Muscle of leg (tissue), 11 donors: ENCODE measurements around the gene RASA3. TPM values are rescaled to one million over a fixed set of nuclear protein-coding genes. Genes with fewer than 3 reads are reported as not detected.

Experiments
- DNase-seq: peaks from one replicate; pipeline ENCODE4 v3.0.0; 2013
- H3K27ac ChIP-seq: one replicate; pipeline ENCODE4 v1.5.1; 2013; ENCODE audit warnings: mild to moderate bottlenecking, low read length, control low read depth
- H3K27me3 ChIP-seq: one replicate; pipeline ENCODE4 v1.6.1; 2013; ENCODE audit warnings: low read length; ENCODE audit not compliant: control insufficient read depth, insufficient read depth
- H3K36me3 ChIP-seq: one replicate; pipeline ENCODE4 v1.6.1; 2013; ENCODE audit warnings: low read length; ENCODE audit not compliant: control insufficient read depth, insufficient read depth
- H3K4me1 ChIP-seq: one replicate; pipeline ENCODE4 v1.6.1; 2013; ENCODE audit warnings: low read length; ENCODE audit not compliant: control insufficient read depth, insufficient read depth
- H3K4me3 ChIP-seq: one replicate; pipeline ENCODE4 v1.5.1; 2013; ENCODE audit warnings: low read length, control low read depth
- H3K9me3 ChIP-seq: replicated peaks from 2 replicates; pipeline ENCODE4 v1.6.1; 2013; ENCODE audit warnings: low read depth, low read length; ENCODE audit not compliant: control insufficient read depth
- WGBS: methylation state at CpG from one replicate; pipeline ENCODE4 v1.1.5; 2013; ENCODE audit warnings: missing lambda C conversion rate; ENCODE audit not compliant: insufficient coverage; 5-methylcytosine and 5-hydroxymethylcytosine counted together
- polyA plus RNA-seq, 8 donors: library from polyadenylated mRNA; unstranded; fragments of 120-200 nt; gene quantifications; one replicate each; pipeline versions ENCODE4 v1.2.1 to v1.2.3, GENCODE V29; 2013; ENCODE audit warnings: inconsistent platforms in 1 of 8, low replicate concordance in 1 of 8; ENCODE audit not compliant: insufficient read length in 8 of 8, insufficient read depth in 1 of 8
- total RNA-seq: library from RNA; stranded (reverse); fragments of 120-200 nt; gene quantifications from one replicate; pipeline ENCODE4 v1.2.4, GENCODE V29; 2013

Gene RASA3
- total and polyA plus RNA-seq, 9 donors: 15.9 to 27.2 (median 21.6) TPM

DNA sequence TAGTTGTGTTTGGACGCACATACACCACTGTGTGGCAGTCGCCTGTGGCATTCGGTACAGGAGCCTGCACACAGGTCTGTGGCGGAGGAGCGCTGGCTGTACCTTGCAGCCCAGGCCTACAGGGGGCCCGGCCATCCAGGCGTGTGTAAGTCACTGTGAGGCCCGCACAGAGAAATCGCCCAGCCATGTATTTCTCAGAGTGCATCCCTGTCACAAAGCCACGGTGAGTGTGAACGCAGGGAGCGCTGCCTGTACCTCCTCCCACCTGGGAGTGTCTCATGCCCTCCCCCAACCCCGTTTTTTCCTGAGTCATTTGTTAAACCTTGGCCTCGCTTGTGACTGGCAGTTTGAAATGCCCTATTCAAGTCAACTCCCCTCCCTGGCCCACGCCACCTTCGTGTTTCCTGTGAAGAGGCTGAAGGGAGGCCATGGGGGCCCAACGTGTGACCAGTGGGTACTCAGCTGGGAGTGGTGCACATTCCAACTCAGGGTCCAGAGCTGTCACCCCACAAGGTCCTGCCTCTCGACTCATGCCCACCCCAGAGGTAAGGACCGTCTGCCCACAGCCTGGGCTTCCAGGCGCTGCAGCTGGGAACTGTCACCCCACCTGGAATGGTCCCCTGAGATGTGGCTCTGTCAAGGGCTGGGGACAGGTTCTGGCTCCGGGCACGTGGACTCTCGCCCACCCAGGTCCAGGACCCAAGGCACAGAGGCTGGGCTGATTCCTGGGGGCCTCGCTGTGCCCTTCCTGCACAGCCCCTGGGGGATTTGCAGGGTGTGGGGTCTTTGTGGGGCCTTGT is 11.6 kb upstream of the RASA3 start:
- Histone ChIP-seq H3K9me3 (no peaks in the 10 kb centered on the region), H3K27me3 (peaks cover 2% of the 10 kb centered on the region), H3K36me3 (no peaks in the 10 kb centered on the region), H3K4me3 (no peak overlapping the region), H3K27ac (no peak overlapping the region), H3K4me1 (peaks cover 16% of the 10 kb centered on the region)
- 70% methylated on average over 19 of the region's 24 CpGs for WGBS
- DNase-seq: no peak

DNA sequence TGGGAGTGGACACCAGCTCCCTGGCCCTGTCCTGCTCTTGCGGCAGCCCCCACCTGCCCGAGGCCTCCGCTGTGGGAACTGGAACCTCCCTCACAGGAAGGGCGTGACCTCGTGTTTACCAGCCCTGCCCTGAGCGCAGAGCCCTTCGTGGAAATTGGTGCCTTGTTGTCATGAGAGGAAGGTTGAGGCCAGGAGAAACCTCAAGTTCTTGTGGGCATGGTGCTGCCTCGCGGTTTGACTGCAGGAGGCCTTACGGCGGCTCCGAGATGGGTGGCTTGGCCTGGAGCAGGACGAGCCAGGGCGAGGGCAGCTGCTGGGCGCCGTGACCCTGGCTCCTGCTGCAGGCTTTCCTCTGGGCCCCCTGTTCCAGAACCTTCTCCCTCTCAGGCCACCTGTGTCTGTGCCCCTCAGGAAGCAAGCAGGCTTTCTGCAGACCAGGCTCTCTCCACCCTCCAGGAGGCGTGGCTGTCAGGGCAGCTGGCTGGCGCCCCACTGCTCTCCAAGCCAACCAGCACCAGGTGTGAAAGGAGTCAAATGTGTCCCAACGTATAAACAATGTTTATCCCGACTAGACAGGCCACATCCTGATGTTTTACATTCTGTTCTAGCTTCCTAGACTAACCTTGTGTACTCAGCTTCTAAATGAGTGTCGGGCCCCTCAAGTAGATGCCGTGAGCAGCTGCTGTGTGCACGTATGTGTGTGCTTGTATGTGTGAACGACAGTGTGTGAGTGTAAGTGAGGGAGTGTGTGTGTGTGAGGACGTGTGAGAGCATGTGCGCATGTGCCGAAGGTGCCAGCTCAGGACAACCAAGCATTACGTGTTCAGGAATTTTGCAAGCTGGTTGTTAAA is 10.4 kb upstream of the RASA3 start:
- no peaks in the 10 kb centered on the region for H3K36me3 ChIP-seq
- no peaks in the 10 kb centered on the region for H3K27me3 ChIP-seq
- no peaks in the 10 kb centered on the region for H3K9me3 ChIP-seq
- no peak overlapping the region for H3K27ac ChIP-seq
- DNase-seq: peak; percentile 46
- H3K4me3 ChIP-seq: no peak overlapping the region
- peaks cover 16% of the 10 kb centered on the region for H3K4me1 ChIP-seq
- WGBS: 63% methylated on average over 22 of the region's 28 CpGs

DNA sequence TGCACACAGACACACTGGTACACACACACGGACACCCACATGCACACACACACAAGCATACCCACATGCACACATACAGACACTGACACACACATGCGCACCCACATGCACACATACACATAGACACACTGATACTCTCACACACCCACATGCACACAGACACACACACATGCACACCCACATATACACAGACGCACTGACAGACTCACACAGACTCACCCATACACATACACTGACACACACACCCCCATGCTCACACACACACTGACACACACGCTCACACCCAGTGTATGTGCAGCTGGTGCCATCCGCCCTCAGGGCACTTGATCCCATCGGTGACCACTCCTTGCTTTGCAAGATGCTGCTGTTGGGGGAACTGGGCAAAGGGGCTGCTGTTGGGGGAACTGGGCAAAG is 9.7 kb upstream of the RASA3 start:
- H3K9me3 ChIP-seq: no peaks in the 10 kb centered on the region
- no peak overlapping the region for H3K27ac ChIP-seq
- 93% methylated on average over 2 of the region's 6 CpGs for WGBS
- H3K4me3 ChIP-seq: no peak overlapping the region
- H3K4me1 ChIP-seq: peaks cover 16% of the 10 kb centered on the region
- no peak for DNase-seq
- H3K27me3 ChIP-seq: no peaks in the 10 kb centered on the region
- no peaks in the 10 kb centered on the region for H3K36me3 ChIP-seq

DNA sequence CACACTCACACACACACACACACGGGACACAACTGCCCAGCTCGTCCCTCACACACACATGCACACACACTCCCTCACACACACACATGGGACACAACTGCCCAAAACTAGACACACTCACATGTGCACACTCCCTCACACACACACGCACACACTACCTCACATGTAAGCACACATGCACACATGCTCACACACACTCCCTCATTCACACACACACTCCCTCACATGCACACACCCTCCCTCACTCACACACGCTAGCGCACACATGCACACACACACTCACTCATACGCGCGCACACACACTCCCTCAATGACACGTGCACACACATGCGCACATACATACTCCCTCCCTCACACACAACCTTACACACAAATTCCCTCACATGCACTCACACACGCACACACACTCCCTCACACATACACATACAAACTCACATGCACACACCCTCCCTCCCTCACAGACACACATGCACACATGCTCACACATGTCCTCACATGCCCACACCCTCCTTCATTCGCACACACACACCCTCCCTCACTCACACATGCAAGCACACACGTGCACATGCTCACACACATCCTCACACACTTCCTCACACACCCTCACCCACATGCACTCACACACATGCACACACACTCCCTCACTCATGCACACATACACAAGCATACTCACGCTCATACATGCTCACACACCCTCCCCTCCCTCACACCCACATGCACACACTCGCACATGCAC is 9.0 kb upstream of the RASA3 start:
- no peaks in the 10 kb centered on the region for H3K9me3 ChIP-seq
- WGBS: 84% methylated on average over 15 of the region's 15 CpGs
- no peak overlapping the region for H3K4me3 ChIP-seq
- H3K4me1 ChIP-seq: peaks cover 19% of the 10 kb centered on the region
- no peak for DNase-seq
- no peaks in the 10 kb centered on the region for H3K27me3 ChIP-seq
- no peaks in the 10 kb centered on the region for H3K36me3 ChIP-seq
- H3K27ac ChIP-seq: no peak overlapping the region

DNA sequence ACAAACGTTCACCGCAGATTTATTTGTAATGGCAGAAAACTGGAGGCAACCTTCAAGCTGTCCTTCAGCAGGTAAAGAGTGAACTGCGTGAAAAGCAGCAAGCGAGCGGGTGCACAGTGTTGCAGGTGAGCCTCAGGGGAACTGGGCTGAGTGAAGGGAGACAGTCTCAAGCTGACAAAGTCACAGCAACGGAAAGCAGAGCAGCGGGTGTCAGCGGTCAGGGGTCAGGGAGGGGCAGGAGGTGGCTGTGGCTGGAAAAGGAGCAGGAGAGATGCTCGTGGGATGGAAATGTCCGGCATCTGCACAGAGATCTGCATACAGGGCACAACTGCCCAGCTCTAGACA is 8.5 kb upstream of the RASA3 start:
- no peak overlapping the region for H3K4me3 ChIP-seq
- H3K27ac ChIP-seq: no peak overlapping the region
- 59% methylated on average over 6 of the region's 10 CpGs for whole genome bisulfite sequencing

DNA sequence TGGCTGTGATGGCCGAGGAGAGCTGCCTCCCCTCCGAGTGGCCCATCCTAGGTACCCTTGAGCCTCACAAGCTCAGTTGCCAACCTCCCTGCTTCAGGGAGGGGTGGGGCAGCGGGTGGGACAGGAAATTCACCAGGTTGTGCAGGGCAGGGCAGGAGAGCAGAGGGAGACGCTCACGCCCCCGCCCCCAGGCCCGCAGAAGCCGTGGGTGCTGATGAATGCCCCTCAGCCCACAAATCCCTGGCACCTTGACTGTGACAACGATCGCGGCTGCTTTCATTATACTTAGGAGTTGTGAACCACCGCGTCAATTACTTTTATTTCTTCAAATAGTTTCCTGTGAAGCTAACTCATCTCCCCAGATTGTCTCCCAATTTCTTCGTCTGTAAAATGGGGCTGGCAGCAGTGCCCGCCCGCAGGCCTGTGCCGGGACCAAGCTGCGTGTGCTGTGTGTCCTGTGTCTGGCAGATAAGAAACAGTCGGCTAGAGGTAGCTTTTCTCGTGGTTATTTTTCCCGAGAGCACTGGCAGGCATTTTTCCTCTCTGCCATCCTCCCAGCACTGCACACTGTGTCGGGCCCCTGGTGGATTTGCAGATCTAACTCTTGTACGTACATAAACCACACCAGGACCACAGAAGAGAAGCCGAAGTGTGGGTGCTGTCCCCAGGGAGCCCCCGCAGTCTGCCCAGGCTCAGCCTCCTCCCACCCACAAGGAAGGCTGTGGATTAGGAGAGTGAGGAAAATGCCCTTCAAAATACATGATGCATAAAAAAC is 7.9 kb upstream of the RASA3 start:
- H3K27ac ChIP-seq: no peak overlapping the region

More for the DNA sequence above, 8.5 kb upstream of the RASA3 start:
- no peak for DNase-seq
- no peaks in the 10 kb centered on the region for H3K27me3 ChIP-seq
- H3K36me3 ChIP-seq: no peaks in the 10 kb centered on the region
- H3K4me1 ChIP-seq: peaks cover 19% of the 10 kb centered on the region
- no peaks in the 10 kb centered on the region for H3K9me3 ChIP-seq

DNA sequence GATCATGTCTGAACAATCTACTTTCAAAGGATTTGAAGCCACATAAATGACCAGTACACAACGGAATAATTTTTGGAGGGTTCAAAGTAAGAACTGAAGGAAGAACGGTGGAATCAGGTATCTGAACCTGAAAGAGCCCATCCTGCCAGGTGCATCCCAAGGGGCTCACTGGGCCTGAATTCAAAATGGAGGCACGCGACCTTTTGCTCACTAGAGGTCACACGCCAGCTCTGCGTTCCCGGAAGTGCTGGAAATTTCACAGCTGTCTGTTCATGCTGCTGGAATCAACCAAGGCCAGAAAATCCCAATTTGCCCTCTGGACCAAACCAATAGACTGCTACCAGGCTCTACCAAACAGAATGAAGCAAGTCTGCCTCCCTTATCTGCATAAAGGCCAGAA is 4.2 kb upstream of the RASA3 start:
- WGBS: 81% methylated on average over 7 of the region's 7 CpGs
- H3K4me3 ChIP-seq: no peak overlapping the region
- H3K4me1 ChIP-seq: peaks cover 18% of the 10 kb centered on the region
- no peak overlapping the region for H3K27ac ChIP-seq
- H3K27me3 ChIP-seq: no peaks in the 10 kb centered on the region
- H3K9me3 ChIP-seq: no peaks in the 10 kb centered on the region
- no peak for DNase-seq
- H3K36me3 ChIP-seq: no peaks in the 10 kb centered on the region

More for the DNA sequence above, 7.9 kb upstream of the RASA3 start:
- H3K4me1 ChIP-seq: peaks cover 20% of the 10 kb centered on the region
- no peak overlapping the region for H3K4me3 ChIP-seq
- DNase-seq: no peak
- 70% methylated on average over 7 of the region's 25 CpGs for WGBS
- no peaks in the 10 kb centered on the region for H3K27me3 ChIP-seq
- no peaks in the 10 kb centered on the region for H3K9me3 ChIP-seq
- H3K36me3 ChIP-seq: no peaks in the 10 kb centered on the region

DNA sequence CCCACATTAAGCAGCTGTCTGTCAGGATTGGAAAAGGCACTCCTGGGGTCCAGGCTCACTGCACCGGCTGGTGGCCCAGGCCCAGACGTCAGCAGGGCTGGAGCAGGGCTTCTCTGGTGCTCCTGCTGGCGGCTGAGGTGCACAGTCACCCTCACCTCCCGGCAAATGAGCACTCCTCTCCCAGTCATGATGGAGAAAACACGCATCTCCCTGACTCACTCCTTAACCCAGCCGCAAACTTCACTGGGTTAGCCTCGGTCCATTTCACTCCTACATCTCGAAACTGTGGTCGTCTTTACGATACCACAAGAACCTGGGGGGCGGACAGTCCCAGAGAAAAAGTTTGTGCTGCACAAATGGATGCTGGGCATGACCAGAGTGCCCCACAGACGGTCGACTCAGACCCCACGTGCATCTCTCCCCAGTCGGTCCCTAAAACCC is 3.3 kb upstream of the RASA3 start:
- no peak for DNase-seq
- H3K27me3 ChIP-seq: no peaks in the 10 kb centered on the region
- no peak overlapping the region for H3K4me3 ChIP-seq
- no peaks in the 10 kb centered on the region for H3K36me3 ChIP-seq
- peaks cover 23% of the 10 kb centered on the region for H3K4me1 ChIP-seq
- 85% methylated on average over 9 of the region's 15 CpGs for WGBS
- no peaks in the 10 kb centered on the region for H3K9me3 ChIP-seq
- no peak overlapping the region for H3K27ac ChIP-seq

DNA sequence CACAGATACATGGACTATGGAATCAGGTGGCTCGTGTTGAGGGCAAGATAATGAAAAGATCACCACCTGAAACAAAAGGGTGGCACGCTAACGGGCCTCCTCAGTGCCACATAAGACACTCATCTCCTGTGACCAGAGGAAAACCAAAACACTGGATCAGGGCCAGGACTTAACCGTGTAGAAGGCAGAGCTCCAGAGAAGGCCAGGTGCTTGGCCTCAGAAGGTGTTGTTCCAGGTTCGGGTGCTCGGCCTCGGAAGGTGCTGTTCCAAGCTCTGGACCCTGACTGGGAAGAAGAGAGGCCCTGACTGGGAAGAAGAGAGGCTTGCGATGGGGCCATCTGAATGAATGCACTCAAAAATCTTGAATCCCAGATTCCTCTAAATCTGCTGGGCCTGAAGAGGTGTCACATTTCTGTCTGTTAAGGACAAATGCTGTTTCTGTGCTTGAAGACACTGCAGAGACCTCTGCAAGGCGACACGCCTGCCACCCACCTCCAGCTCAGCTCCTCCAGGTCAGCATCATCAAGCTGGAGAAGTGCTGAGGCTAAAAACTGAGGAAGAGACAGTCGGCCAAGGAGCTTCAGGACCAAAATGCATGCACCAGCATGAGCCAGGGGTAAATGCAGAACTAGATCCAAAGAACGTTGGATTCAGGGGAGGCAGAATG is 2.7 kb upstream of the RASA3 start:
- DNase-seq: no peak
- Histone ChIP-seq H3K27me3 (no peaks in the 10 kb centered on the region), H3K4me1 (peaks cover 30% of the 10 kb centered on the region), H3K4me3 (no peak overlapping the region), H3K9me3 (no peaks in the 10 kb centered on the region), H3K36me3 (no peaks in the 10 kb centered on the region), H3K27ac (no peak overlapping the region)
- WGBS: 49% methylated on average over 11 of the region's 12 CpGs
